PFSK-1 (cell line): Measurements from ENCODE around the gene RXFP4.

Source experiments
- FOXP2 ChIP-seq: optimal IDR thresholded peaks from 2 replicates; pipeline ENCODE3; 2011; ENCODE audit warnings: borderline replicate concordance, control low read depth, inconsistent platforms; ENCODE audit not compliant: insufficient read depth; ENCODE audit errors: extremely low read length, extremely low read depth
- POLR2AphosphoS5 ChIP-seq: IDR thresholded peaks from 2 replicates; pipeline ENCODE4 v1.6.1; 2012; ENCODE audit warnings: low read depth, mild to moderate bottlenecking, control low read depth, low read length, moderate library complexity
- REST ChIP-seq, 2 experiments: IDR thresholded peaks; 2 replicates each; pipeline versions ENCODE4 v1.6.1 to v1.8.0; 2011 to 2012; ENCODE audit warnings: low read depth in 2 of 2, low read length in 2 of 2, control low read depth in 1 of 2, inconsistent platforms in 1 of 2, mild to moderate bottlenecking in 1 of 2, moderate library complexity in 1 of 2; ENCODE audit not compliant: insufficient read depth in 1 of 2

- TF ChIP-seq FOXP2 (no peak), POLR2AphosphoS5 (no peak), REST (IDR thresholded peaks at IDR 0.05; ENCODE audit: insufficient read depth in 1 of 2, low read depth in 2 of 2, low read length in 2 of 2) (no peak)
These were observed 6.3 kb downstream of the RXFP4 start for GRCh38 chr1:155947741-155948140.
